GM23248 (cell line): Measurements from ENCODE around the gene CHMP6. TPM values are rescaled to one million over a fixed set of nuclear protein-coding genes. Genes with fewer than 3 reads are reported as not detected.

ENCODE experiments used
- DNase-seq: peaks from one replicate; pipeline ENCODE4 v3.0.0-alpha.2; 2015
- H2AFZ ChIP-seq: fragments of 200-600 bp; sonication (generic); 2 replicates; pipeline ENCODE4 v1.6.1; 2016; ENCODE audit warnings: antibody characterized with exemption
- H3F3A ChIP-seq: fragments of 200-600 bp; sonication (generic); 2 replicates; pipeline ENCODE4 v1.6.1; 2016; ENCODE audit warnings: mild to moderate bottlenecking, antibody characterized with exemption, mixed run types; ENCODE audit not compliant: insufficient read depth
- H3K27ac ChIP-seq: fragments of 200-600 bp; sonication (generic); 2 replicates; pipeline ENCODE4 v1.5.1; 2016; ENCODE audit warnings: mild to moderate bottlenecking
- H3K27me3 ChIP-seq: fragments of 200-600 bp; sonication (generic); replicated peaks from 2 replicates; pipeline ENCODE4 v1.6.1; 2016; ENCODE audit warnings: mild to moderate bottlenecking; ENCODE audit not compliant: insufficient read depth
- H3K36me3 ChIP-seq: fragments of 200-600 bp; sonication (generic); 2 replicates; pipeline ENCODE4 v1.6.1; 2016; ENCODE audit warnings: low read depth, mild to moderate bottlenecking
- H3K4me1 ChIP-seq: fragments of 200-600 bp; sonication (generic); 2 replicates; pipeline ENCODE4 v1.6.1; 2016; ENCODE audit warnings: mild to moderate bottlenecking; ENCODE audit not compliant: insufficient read depth
- H3K4me2 ChIP-seq: fragments of 200-600 bp; sonication (generic); one replicate; pipeline ENCODE4 v1.6.1; 2016; ENCODE audit warnings: mild to moderate bottlenecking; ENCODE audit not compliant: unreplicated experiment
- H3K4me3 ChIP-seq: fragments of 200-600 bp; sonication (generic); 2 replicates; pipeline ENCODE4 v1.5.1; 2016; ENCODE audit warnings: mild to moderate bottlenecking
- H3K79me2 ChIP-seq: fragments of 200-600 bp; sonication (generic); 2 replicates; pipeline ENCODE4 v1.6.1; 2016; ENCODE audit warnings: mild to moderate bottlenecking; ENCODE audit not compliant: insufficient read depth
- H3K9ac ChIP-seq: fragments of 200-600 bp; sonication (generic); 2 replicates; pipeline ENCODE4 v1.6.1; 2016; ENCODE audit warnings: mild to moderate bottlenecking
- H3K9me2 ChIP-seq: fragments of 200-600 bp; sonication (generic); 2 replicates; pipeline ENCODE4 v1.6.1; 2016; ENCODE audit warnings: mixed run types, mild to moderate bottlenecking, moderate library complexity; ENCODE audit not compliant: insufficient read depth
- H3K9me3 ChIP-seq: fragments of 200-600 bp; sonication (generic); one replicate; pipeline ENCODE4 v1.6.1; 2017; ENCODE audit warnings: low read depth
- H4K20me1 ChIP-seq: fragments of 200-600 bp; sonication (generic); 2 replicates; pipeline ENCODE4 v1.6.0; 2016; ENCODE audit not compliant: insufficient read depth
- EZH2 ChIP-seq: fragments of 200-600 bp; sonication (generic); IDR thresholded peaks from 2 replicates; pipeline ENCODE4 v1.6.1; 2018; ENCODE audit warnings: antibody characterized with exemption, mild to moderate bottlenecking; ENCODE audit not compliant: insufficient read depth, poor library complexity, severe bottlenecking
- EZH2phosphoT487 ChIP-seq: fragments of 200-600 bp; sonication (generic); IDR thresholded peaks from 2 replicates; pipeline ENCODE4 v1.6.1; 2018; ENCODE audit warnings: antibody characterized with exemption, moderate library complexity, mild to moderate bottlenecking, low read depth; ENCODE audit not compliant: insufficient read depth
- WGBS, 2 experiments: methylation state at CpG; one replicate each; pipeline ENCODE4 v1.1.6; 2015 to 2017; ENCODE audit warnings: low lambda C conversion rate in 2 of 2, low coverage in 1 of 2; ENCODE audit errors: missing lambda C conversion rate in 2 of 2; 5-methylcytosine and 5-hydroxymethylcytosine counted together
- in situ Hi-C: fragments of 300-500 bp; cut with MboI; formaldehyde crosslinking; loops from 2 replicates; pipeline ENCODE4 v1.15.0; 2020
- polyA plus RNA-seq: library from polyadenylated mRNA; unstranded; fragments of >200 nt; fragmentation: Nextera tagmentation; extraction: Ambion mirVana; gene quantifications from 2 replicates; pipeline ENCODE4 v1.2.1, GENCODE V29; 2016
- total RNA-seq: library from RNA; depleted of rRNA; stranded (reverse); fragments of >200 nt; shearing (Covaris generic); gene quantifications from 2 replicates; pipeline ENCODE4 v1.2.3, GENCODE V29; 2014

The CHMP6 gene
- total and polyA plus RNA-seq, 2 experiments from 2014 or later, result 14.1 to 34.0 TPM

GRCh38 chr17:80989586-80989913, 2.1 kb upstream of the CHMP6 start:
- TF ChIP-seq EZH2phosphoT487 (no peak), EZH2 (no peak)
- Histone ChIP-seq H4K20me1 (no peaks in the 10 kb centered on the region), H3K9me2 (no peaks in the 10 kb centered on the region), H3K4me3 (no peak overlapping the region), H3K27me3 (no peaks in the 10 kb centered on the region), H3K9me3 (no peaks in the 10 kb centered on the region), H2AFZ (peak overlapping the region; percentile 70; the same call in 1 of the 2 replicates), H3K4me2 (no peak overlapping the region), H3K79me2 (peaks cover 14% of the 10 kb centered on the region), H3K36me3 (no peaks in the 10 kb centered on the region), H3K9ac (no peak overlapping the region), H3F3A (peaks cover under 1% of the 10 kb centered on the region; the same call in 1 of the 2 replicates), H3K27ac (no peak overlapping the region), H3K4me1 (peaks cover 19% of the 10 kb centered on the region)
- DNase-seq, result no peak
- WGBS, 2 experiments, result 59 to 61% methylated on average over 11 of the region's 11 CpGs
- in situ Hi-C loops, result no loop called here

GRCh38 chr17:80990921-80991644, 558 bp upstream of the CHMP6 start:
- 30 to 37% methylated on average over 16 to 22 of the region's 22 CpGs for WGBS, 2 experiments
- DNase-seq, result no peak
- Histone ChIP-seq H3K4me2 (peak overlapping the region; percentile 78), H3K9ac (peak overlapping the region; percentile 85), H4K20me1 (no peaks in the 10 kb centered on the region), H2AFZ (peak overlapping the region; percentile 92), H3F3A (no peaks in the 10 kb centered on the region), H3K9me2 (no peaks in the 10 kb centered on the region), H3K4me3 (peak overlapping the region; percentile 88), H3K27ac (no peak overlapping the region), H3K36me3 (no peaks in the 10 kb centered on the region), H3K9me3 (no peaks in the 10 kb centered on the region), H3K27me3 (no peaks in the 10 kb centered on the region), H3K4me1 (0 out of 2 replicates have a peak, but pooled peaks cover 14% of the 10 kb centered on the region), H3K79me2 (peaks cover 14% of the 10 kb centered on the region)
- in situ Hi-C loops, result no loop called here
- no peak for TF ChIP-seq EZH2
- TF ChIP-seq EZH2phosphoT487, result no peak

- in situ Hi-C loops, result no loop called here
- H3K79me2 ChIP-seq, result peaks cover 14% of the 10 kb centered on the region
- H3K27ac ChIP-seq, result no peak overlapping the region
- H3K4me3 ChIP-seq, result peak overlapping the region; percentile 88
- peak overlapping the region; percentile 85 for H3K9ac ChIP-seq
- no peaks in the 10 kb centered on the region for H3K9me3 ChIP-seq
- H3K4me2 ChIP-seq, result peak overlapping the region; percentile 80
- H3K36me3 ChIP-seq, result no peaks in the 10 kb centered on the region
- no peaks in the 10 kb centered on the region for H3K9me2 ChIP-seq
- no peaks in the 10 kb centered on the region for H3K27me3 ChIP-seq
- H3K4me1 ChIP-seq, result 0 out of 2 replicates have a peak, but pooled peaks cover 14% of the 10 kb centered on the region
- DNase-seq, result peak; percentile 50
- H2AFZ ChIP-seq, result peak overlapping the region; percentile 92
- no peaks in the 10 kb centered on the region for H4K20me1 ChIP-seq
- 3 to 4% methylated on average over 23 to 59 of the region's 90 CpGs for WGBS, 2 experiments
- H3F3A ChIP-seq, result no peaks in the 10 kb centered on the region
- TF ChIP-seq EZH2phosphoT487 (no peak), EZH2 (no peak)
These were observed 671 bp downstream of the CHMP6 start for GRCh38 chr17:80992077-80992947.

- H3K4me3 ChIP-seq, result peak overlapping the region; percentile 88
- H3K36me3 ChIP-seq, result no peaks in the 10 kb centered on the region
- TF ChIP-seq EZH2phosphoT487 (no peak), EZH2 (no peak)
- no peaks in the 10 kb centered on the region for H3K9me3 ChIP-seq
- H3K9ac ChIP-seq, result peak overlapping the region; percentile 85
- H3K9me2 ChIP-seq, result no peaks in the 10 kb centered on the region
- peaks cover 14% of the 10 kb centered on the region for H3K79me2 ChIP-seq
- H4K20me1 ChIP-seq, result no peaks in the 10 kb centered on the region
- H3F3A ChIP-seq, result no peaks in the 10 kb centered on the region
- H3K27ac ChIP-seq, result no peak overlapping the region
- WGBS, 2 experiments, result 39 to 40% methylated on average over 18 of the region's 18 CpGs
- no peaks in the 10 kb centered on the region for H3K27me3 ChIP-seq
- 0 out of 2 replicates have a peak, but pooled peaks cover 14% of the 10 kb centered on the region for H3K4me1 ChIP-seq
- in situ Hi-C loops, result no loop called here
- DNase-seq, result no peak
- H2AFZ ChIP-seq, result no peak overlapping the region
- peak overlapping the region; percentile 80 for H3K4me2 ChIP-seq
These were observed 1.4 kb downstream of the CHMP6 start for GRCh38 chr17:80992948-80993624.
